IPS-20b (cell line): ENCODE data around the gene IL1RAP.
"Not testable (repeated sequence)": the region's sequence is repeated elsewhere in the genome, so short reads cannot be mapped to it uniquely, and the experiment has no call there.

Experiments used
- H3K27ac ChIP-seq: one replicate; pipeline ENCODE4 v1.5.1; 2013; ENCODE audit warnings: low read length
- H3K27me3 ChIP-seq: 2 replicates; pipeline ENCODE4 v1.6.1; 2013; ENCODE audit warnings: mild to moderate bottlenecking, low read length, inconsistent platforms; ENCODE audit not compliant: insufficient read depth
- H3K36me3 ChIP-seq: 2 replicates; pipeline ENCODE4 v1.6.1; 2013; ENCODE audit warnings: low read depth, mild to moderate bottlenecking, inconsistent platforms, low read length, moderate library complexity; ENCODE audit not compliant: insufficient read depth
- H3K4me1 ChIP-seq: 2 replicates; pipeline ENCODE4 v1.6.1; 2013; ENCODE audit warnings: mild to moderate bottlenecking, control low read depth, inconsistent platforms, low read length, moderate library complexity; ENCODE audit not compliant: insufficient read depth
- H3K4me3 ChIP-seq: 2 replicates; pipeline ENCODE4 v1.5.1; 2013; ENCODE audit warnings: mild to moderate bottlenecking, low read length, inconsistent platforms
- H3K9ac ChIP-seq: 2 replicates; pipeline ENCODE4 v1.6.1; 2013; ENCODE audit warnings: low read depth, mild to moderate bottlenecking, inconsistent platforms, low read length, moderate library complexity
- H3K9me3 ChIP-seq: 2 replicates; pipeline ENCODE4 v1.6.1; 2013; ENCODE audit warnings: mild to moderate bottlenecking, low read depth, low read length, inconsistent platforms; ENCODE audit not compliant: insufficient read depth

Gene IL1RAP

GRCh38 chr3:190646996-190647395 is 133.1 kb downstream of the IL1RAP start:
- no peak overlapping the region for H3K27ac ChIP-seq
- no peaks in the 10 kb centered on the region for H3K9me3 ChIP-seq
- no peaks in the 10 kb centered on the region for H3K36me3 ChIP-seq
- H3K27me3 ChIP-seq, result no peaks in the 10 kb centered on the region
- no peak overlapping the region for H3K9ac ChIP-seq
- H3K4me3 ChIP-seq, result no peak overlapping the region
- peaks cover 34% of the 10 kb centered on the region for H3K4me1 ChIP-seq

- Histone ChIP-seq H3K4me3 (no peak overlapping the region), H3K27ac (no peak overlapping the region), H3K9ac (no peak overlapping the region), H3K36me3 (no peaks in the 10 kb centered on the region), H3K4me1 (no peaks in the 10 kb centered on the region), H3K9me3 (no peaks in the 10 kb centered on the region), H3K27me3 (no peaks in the 10 kb centered on the region)
These were observed 142.0 kb downstream of the IL1RAP start for GRCh38 chr3:190655933-190656332.

- Histone ChIP-seq H3K4me1 (no peaks in the 10 kb centered on the region), H3K27ac (no peak overlapping the region), H3K4me3 (no peak overlapping the region), H3K27me3 (no peaks in the 10 kb centered on the region), H3K9me3 (no peaks in the 10 kb centered on the region), H3K9ac (no peak overlapping the region), H3K36me3 (no peaks in the 10 kb centered on the region)
These were observed 144.2 kb downstream of the IL1RAP start for GRCh38 chr3:190658106-190658505.

- Histone ChIP-seq H3K4me1 (no peaks in the 10 kb centered on the region), H3K9ac (no peak overlapping the region), H3K36me3 (no peaks in the 10 kb centered on the region), H3K27ac (no peak overlapping the region), H3K9me3 (no peaks in the 10 kb centered on the region), H3K4me3 (no peak overlapping the region), H3K27me3 (no peaks in the 10 kb centered on the region)
These were observed 152.9 kb downstream of the IL1RAP start for GRCh38 chr3:190666821-190667220.

GRCh38 chr3:190671658-190672057 is 157.8 kb downstream of the IL1RAP start:
- no peaks in the 10 kb centered on the region for H3K9me3 ChIP-seq
- H3K27ac ChIP-seq, result no peak overlapping the region
- H3K4me1 ChIP-seq, result peaks cover 3% of the 10 kb centered on the region; the same call in 1 of the 2 replicates
- H3K4me3 ChIP-seq, result no peak overlapping the region
- no peak overlapping the region for H3K9ac ChIP-seq
- H3K36me3 ChIP-seq, result no peaks in the 10 kb centered on the region
- H3K27me3 ChIP-seq, result no peaks in the 10 kb centered on the region

- Histone ChIP-seq H3K4me1 (peaks cover 3% of the 10 kb centered on the region; the same call in 1 of the 2 replicates), H3K36me3 (no peaks in the 10 kb centered on the region), H3K27me3 (no peaks in the 10 kb centered on the region), H3K9me3 (no peaks in the 10 kb centered on the region), H3K9ac (no peak overlapping the region), H3K27ac (no peak overlapping the region), H3K4me3 (no peak overlapping the region)
These were observed 159.3 kb downstream of the IL1RAP start for GRCh38 chr3:190673148-190673547.

GRCh38 chr3:190676481-190676880 is 162.6 kb downstream of the IL1RAP start:
- H3K9ac ChIP-seq, result no peak overlapping the region
- H3K4me3 ChIP-seq, result no peak overlapping the region
- peaks cover 3% of the 10 kb centered on the region; the same call in 1 of the 2 replicates for H3K4me1 ChIP-seq
- H3K36me3 ChIP-seq, result no peaks in the 10 kb centered on the region
- no peaks in the 10 kb centered on the region for H3K9me3 ChIP-seq
- no peaks in the 10 kb centered on the region for H3K27me3 ChIP-seq
- H3K27ac ChIP-seq, result no peak overlapping the region

- Histone ChIP-seq H3K27me3 (no peaks in the 10 kb centered on the region), H3K4me1 (peaks cover 3% of the 10 kb centered on the region; the same call in 1 of the 2 replicates), H3K9me3 (no peaks in the 10 kb centered on the region), H3K9ac (no peak overlapping the region), H3K36me3 (no peaks in the 10 kb centered on the region), H3K4me3 (no peak overlapping the region), H3K27ac (no peak overlapping the region)
These were observed 163.1 kb downstream of the IL1RAP start for GRCh38 chr3:190677001-190677400.

- H3K4me3 ChIP-seq, H3K9me3 ChIP-seq, H3K27me3 ChIP-seq, H3K9ac ChIP-seq, H3K4me1 ChIP-seq, H3K36me3 ChIP-seq, H3K27ac ChIP-seq: not testable (repeated sequence)
These were observed 164.0 kb downstream of the IL1RAP start for GRCh38 chr3:190677868-190678267.

GRCh38 chr3:190680691-190681090 is 166.8 kb downstream of the IL1RAP start:
- Histone ChIP-seq H3K27ac (no peak overlapping the region), H3K36me3 (no peaks in the 10 kb centered on the region), H3K9ac (no peak overlapping the region), H3K9me3 (peaks cover 3% of the 10 kb centered on the region; the same call in 1 of the 2 replicates), H3K4me3 (no peak overlapping the region), H3K27me3 (no peaks in the 10 kb centered on the region), H3K4me1 (no peaks in the 10 kb centered on the region)

GRCh38 chr3:190684776-190685175 is 170.9 kb downstream of the IL1RAP start:
- H3K9ac ChIP-seq, result no peak overlapping the region
- no peak overlapping the region for H3K27ac ChIP-seq
- H3K27me3 ChIP-seq, result no peaks in the 10 kb centered on the region
- peaks cover 3% of the 10 kb centered on the region for H3K9me3 ChIP-seq
- no peaks in the 10 kb centered on the region for H3K4me1 ChIP-seq
- no peak overlapping the region for H3K4me3 ChIP-seq
- no peaks in the 10 kb centered on the region for H3K36me3 ChIP-seq

- H3K27ac ChIP-seq, result no peak overlapping the region
- H3K4me1 ChIP-seq, result no peaks in the 10 kb centered on the region
- peaks cover 3% of the 10 kb centered on the region for H3K9me3 ChIP-seq
- H3K27me3 ChIP-seq, result no peaks in the 10 kb centered on the region
- no peak overlapping the region for H3K4me3 ChIP-seq
- H3K36me3 ChIP-seq, result no peaks in the 10 kb centered on the region
- no peak overlapping the region for H3K9ac ChIP-seq
These were observed 172.1 kb downstream of the IL1RAP start for GRCh38 chr3:190686011-190686410.

GRCh38 chr3:190690246-190690645 is 176.4 kb downstream of the IL1RAP start:
- H3K27ac ChIP-seq, result no peak overlapping the region
- no peaks in the 10 kb centered on the region; the same call in 1 of the 2 replicates for H3K9me3 ChIP-seq
- H3K27me3 ChIP-seq, result no peaks in the 10 kb centered on the region
- no peak overlapping the region for H3K4me3 ChIP-seq
- H3K36me3 ChIP-seq, result no peaks in the 10 kb centered on the region
- H3K9ac ChIP-seq, result no peak overlapping the region
- H3K4me1 ChIP-seq, result no peaks in the 10 kb centered on the region
